ENCODE measurements around the gene ROR2.

- TF ChIP-seq POLR2A (IDR thresholded peaks at IDR 0.05; ENCODE audit: low read length) (no peak), GATA1 (IDR thresholded peaks at IDR 0.05; ENCODE audit: low read depth, low read length) (no peak)
These were observed 180.8 kb downstream of the ROR2 start for GRCh38 chr9:91768977-91769916.
